HG03565 (cell line): ENCODE data around the gene CBX2.
"Not testable (repeated sequence)": the region's sequence is repeated elsewhere in the genome, so short reads cannot be mapped to it uniquely, and the experiment has no call there.

Experiments
- ATAC-seq: cut with Tn5 transposase; IDR thresholded peaks from one replicate; pipeline ENCODE4 v1.9.1; 2021; ENCODE audit warnings: mild to moderate bottlenecking, moderate library complexity; ENCODE audit not compliant: unreplicated experiment

The CBX2 gene

GRCh38 chr17:79742951-79743476, 34.9 kb upstream of the CBX2 start:
- no peak for ATAC-seq

- no peak for ATAC-seq
These were observed 34.3 kb upstream of the CBX2 start for GRCh38 chr17:79743614-79744013.

GRCh38 chr17:79745641-79746105, 32.3 kb upstream of the CBX2 start:
- ATAC-seq: no peak

- ATAC-seq: no peak
These were observed 30.9 kb upstream of the CBX2 start for GRCh38 chr17:79746889-79747507.

GRCh38 chr17:79747508-79748294, 30.2 kb upstream of the CBX2 start:
- ATAC-seq: no peak

- no peak for ATAC-seq
These were observed 29.5 kb upstream of the CBX2 start for GRCh38 chr17:79748295-79749099.

GRCh38 chr17:79749156-79749815, 28.7 kb upstream of the CBX2 start:
- no peak for ATAC-seq

- ATAC-seq: no peak
These were observed 28.0 kb upstream of the CBX2 start for GRCh38 chr17:79749958-79750357.

- no peak for ATAC-seq
These were observed 27.1 kb upstream of the CBX2 start for GRCh38 chr17:79750650-79751545.

GRCh38 chr17:79752175-79752574, 25.8 kb upstream of the CBX2 start:
- ATAC-seq: no peak

- ATAC-seq: no peak
These were observed 23.6 kb upstream of the CBX2 start for GRCh38 chr17:79754370-79754769.

- not testable (repeated sequence) for ATAC-seq
These were observed 23.0 kb upstream of the CBX2 start for GRCh38 chr17:79754903-79755302.

GRCh38 chr17:79755591-79755990, 22.4 kb upstream of the CBX2 start:
- ATAC-seq: no peak

GRCh38 chr17:79757140-79757745, 20.7 kb upstream of the CBX2 start:
- no peak for ATAC-seq

- ATAC-seq: no peak
These were observed 19.7 kb upstream of the CBX2 start for GRCh38 chr17:79758271-79758670.

- ATAC-seq: no peak
These were observed 17.6 kb upstream of the CBX2 start for GRCh38 chr17:79760197-79760906.

GRCh38 chr17:79761894-79762589, 15.9 kb upstream of the CBX2 start:
- no peak for ATAC-seq

- ATAC-seq: no peak
These were observed 12.2 kb upstream of the CBX2 start for GRCh38 chr17:79765708-79766107.
